Endothelial cell of umbilical vein (primary cell): ENCODE results near the gene CSMD2. TPM values are rescaled to one million over a fixed set of nuclear protein-coding genes. Genes with fewer than 3 reads are reported as not detected.

ENCODE experiments used
- BruUV-seq: library from RNA; stranded (reverse); fragments of 400-500 nt; replicated peaks from 2 replicates; lab custom pipeline; 2021; lab: Mats Ljungman, UMichigan
- CTCF ChIA-PET: fragments of 300-600, 350-600 bp; sonication (Branson Sonifier 250); formaldehyde crosslinking; loops from one replicate; lab custom pipeline; 2021; ENCODE audit warnings: antibody characterized with exemption, inconsistent platforms; lab: Charles Lee
- POLR2A ChIA-PET: fragments of 300-600, 350-600 bp; sonication (Branson Sonifier 250); formaldehyde crosslinking; loops from one replicate; lab custom pipeline; 2021; ENCODE audit warnings: antibody characterized with exemption, inconsistent platforms; lab: Charles Lee
- DNase-seq: peaks from one replicate; pipeline ENCODE4 v3.0.0-alpha.2; 2011; ENCODE audit warnings: low read depth, low spot score
- FAIRE-seq: peaks from 2 replicates; lab custom pipeline; 2011; peaks lifted over from hg19 to GRCh38; lab: Jason Lieb, UNC
- H2AFZ ChIP-seq: 2 replicates; pipeline ENCODE4 v1.6.0; 2012; ENCODE audit warnings: low read depth, low read length, control low read depth, inconsistent platforms
- H3K27ac ChIP-seq: 2 replicates; pipeline ENCODE4 v1.5.1; 2011; ENCODE audit warnings: low read depth, mild to moderate bottlenecking, control low read depth, low read length, moderate library complexity; ENCODE audit not compliant: insufficient read depth
- H3K27me3 ChIP-seq, 2 experiments: 2 replicates each; pipeline versions ENCODE4 v1.6.0 to v1.6.1; 2011; ENCODE audit warnings: low read length in 2 of 2, mixed read lengths in 1 of 2; ENCODE audit not compliant: control insufficient read depth in 2 of 2, insufficient read depth in 2 of 2
- H3K36me3 ChIP-seq, 2 experiments: 2 replicates in 1 of 2; 3 replicates in 1 of 2; pipeline ENCODE4 v1.5.1; 2011; ENCODE audit warnings: low read length in 2 of 2, mild to moderate bottlenecking in 1 of 2, moderate library complexity in 1 of 2; ENCODE audit not compliant: control insufficient read depth in 2 of 2, insufficient read depth in 2 of 2; ENCODE audit errors: extremely low read depth in 1 of 2
- H3K4me1 ChIP-seq: 3 replicates; pipeline ENCODE4 v1.5.1; 2011; ENCODE audit warnings: mild to moderate bottlenecking, low read length; ENCODE audit not compliant: control insufficient read depth, insufficient read depth; ENCODE audit errors: extremely low read depth
- H3K4me2 ChIP-seq: 2 replicates; pipeline ENCODE4 v1.6.1; 2011; ENCODE audit warnings: low read length, control low read depth, mixed read lengths; ENCODE audit not compliant: insufficient read depth
- H3K4me3 ChIP-seq, 3 experiments: fragments of 200-600 bp in 1 of 3; sonication (generic), shearing (Covaris generic) in 1 of 3; replicated peaks in 1 of 3; 2 replicates each; pipeline ENCODE4 v1.5.1; 2011 to 2016; ENCODE audit warnings: control low read depth in 3 of 3, low read length in 3 of 3, mild to moderate bottlenecking in 2 of 3, inconsistent platforms in 1 of 3, low read depth in 1 of 3, moderate library complexity in 1 of 3; ENCODE audit not compliant: insufficient read depth in 1 of 3
- H3K79me2 ChIP-seq: 2 replicates; pipeline ENCODE4 v1.6.0; 2012; ENCODE audit warnings: low read length, inconsistent platforms; ENCODE audit not compliant: control insufficient read depth, insufficient read depth
- H3K9ac ChIP-seq: replicated peaks from 2 replicates; pipeline ENCODE3; 2011; ENCODE audit warnings: low read length, control low read depth; ENCODE audit not compliant: insufficient read depth; ENCODE audit errors: extremely low read depth
- H3K9me1 ChIP-seq: replicated peaks from 3 replicates; pipeline ENCODE4 v1.6.0; 2011; ENCODE audit warnings: mild to moderate bottlenecking, low read length; ENCODE audit not compliant: control insufficient read depth, insufficient read depth; ENCODE audit errors: extremely low read depth
- H3K9me3 ChIP-seq: replicated peaks from 2 replicates; pipeline ENCODE4 v1.5.1; 2012; ENCODE audit warnings: low read length, inconsistent platforms; ENCODE audit not compliant: control insufficient read depth, insufficient read depth
- H4K20me1 ChIP-seq: replicated peaks from 2 replicates; pipeline ENCODE3; 2011; ENCODE audit warnings: mild to moderate bottlenecking, low read length; ENCODE audit not compliant: control insufficient read depth, insufficient read depth; ENCODE audit errors: extremely low read depth
- EZH2 ChIP-seq: IDR thresholded peaks from 2 replicates; pipeline ENCODE4 v1.6.1; 2012; ENCODE audit warnings: borderline replicate concordance, low read depth, mild to moderate bottlenecking, moderate library complexity, low read length, inconsistent platforms; ENCODE audit not compliant: severe bottlenecking
- FOS ChIP-seq: IDR thresholded peaks from 2 replicates; pipeline ENCODE4 v1.6.1; 2011; ENCODE audit warnings: mild to moderate bottlenecking, low read length, moderate library complexity, borderline replicate concordance; ENCODE audit not compliant: insufficient read depth
- GATA2 ChIP-seq: IDR thresholded peaks from 2 replicates; pipeline ENCODE4 v1.7.0; 2011; ENCODE audit warnings: low read depth, mild to moderate bottlenecking, moderate library complexity, mixed read lengths, low read length; ENCODE audit not compliant: insufficient read length, insufficient read depth
- JUN ChIP-seq: IDR thresholded peaks from 2 replicates; pipeline ENCODE4 v1.6.1; 2011; ENCODE audit warnings: borderline replicate concordance, low read depth; ENCODE audit not compliant: insufficient read length, insufficient read depth
- MAX ChIP-seq: IDR thresholded peaks from 2 replicates; pipeline ENCODE4 v1.6.1; 2011; ENCODE audit not compliant: insufficient read depth, insufficient read length
- MYC ChIP-seq: IDR thresholded peaks from one replicate; pipeline ENCODE4 v1.6.1; 2011; ENCODE audit warnings: mild to moderate bottlenecking, low read depth, low read length
- POLR2A ChIP-seq: IDR thresholded peaks from 2 replicates; pipeline ENCODE4 v1.6.1; 2012; ENCODE audit warnings: low read depth, mild to moderate bottlenecking, control low read depth, low read length
- POLR2AphosphoS5 ChIP-seq: IDR thresholded peaks from 2 replicates; pipeline ENCODE4 v1.6.1; 2012; ENCODE audit warnings: low read depth, mild to moderate bottlenecking, control low read depth, low read length, moderate library complexity; ENCODE audit not compliant: insufficient read depth
- dilution Hi-C: fragments of 300-500 bp; cut with MboI; formaldehyde crosslinking; loops from one replicate; pipeline ENCODE4 v1.15.0; 2019; ENCODE audit warnings: low sequenced_read_pairs; ENCODE audit not compliant: extremely low pct_ligation_motif_present
- intact Hi-C: fragments of 100-400 bp; cut with micrococcal nuclease; formaldehyde crosslinking; loops from one replicate; pipeline ENCODE4 v1.10.0; 2022
- polyA plus RNA-seq, 4 experiments: library from polyadenylated mRNA; depleted of rRNA in 3 of 4; stranded (reverse) in 3 of 4; unstranded in 1 of 4; fragments of >200 nt; gene quantifications; 2 replicates each; pipeline versions ENCODE4 v1.2.1 to v1.2.3, GENCODE V29; 2011 to 2012; ENCODE audit warnings: missing spikeins in 1 of 4
- total RNA-seq: library from RNA; stranded (reverse); gene quantifications from 2 replicates; pipeline ENCODE4 v1.2.3, GENCODE V29; 2021
- TF ChIP-seq, protein P1 (sequence below), 2 donors: IDR thresholded peaks; 1 replicate in 1 of 2; 2 replicates in 1 of 2; pipeline ENCODE4 v1.5.1; 2011; ENCODE audit warnings: low read length in 2 of 2, mild to moderate bottlenecking in 2 of 2, moderate library complexity in 2 of 2, control low read depth in 1 of 2, inconsistent platforms in 1 of 2, low read depth in 1 of 2; ENCODE audit not compliant: insufficient read depth in 1 of 2; ENCODE audit errors: extremely low read depth in 1 of 2

The CSMD2 gene
- total and polyA plus RNA-seq, 2 donors (not counting 3 experiments of a cell fraction or from before 2014, with no cell fraction given) = under 0.01 TPM; not detected in 1

DNA sequence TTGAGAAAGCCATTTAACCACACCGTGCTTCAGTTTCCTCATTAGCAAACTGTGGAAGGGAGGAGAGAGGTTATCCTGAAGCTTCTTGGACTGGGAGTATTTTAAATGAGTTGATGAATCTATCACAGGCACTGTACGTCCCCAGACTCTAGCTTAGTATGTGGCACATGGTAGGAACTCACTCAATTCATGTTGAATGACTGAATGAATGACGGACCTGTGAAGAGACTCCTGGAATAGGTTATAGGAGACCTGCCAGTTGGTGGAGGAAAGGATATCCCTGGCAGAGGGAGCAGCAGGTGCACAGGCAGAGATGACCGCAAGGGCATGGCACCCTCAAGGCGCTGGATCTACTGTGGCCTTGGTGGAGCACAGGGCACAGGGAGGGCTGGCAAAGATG, 182.6 kb downstream of the CSMD2 start:
- H3K27me3 ChIP-seq = no peaks in the 10 kb centered on the region
- BruUV-seq = no TSS peak
- no peak overlapping the region for H2AFZ ChIP-seq
- dilution Hi-C loops (no loop called here), intact Hi-C loops (no loop called here)
- no peak for DNase-seq
- H3K4me3 ChIP-seq = no peak overlapping the region
- H3K79me2 ChIP-seq = no peaks in the 10 kb centered on the region
- no peak overlapping the region for H3K4me2 ChIP-seq
- peaks cover 8% of the 10 kb centered on the region for H3K9me3 ChIP-seq
- ChIA-PET POLR2A (no interaction called here), CTCF (no interaction called here)
- no peaks in the 10 kb centered on the region for H3K4me1 ChIP-seq
- H3K27ac ChIP-seq = no peak overlapping the region
- H4K20me1 ChIP-seq = no peaks in the 10 kb centered on the region
- TF ChIP-seq POLR2AphosphoS5 (no peak), EZH2 (no peak), JUN (no peak), POLR2A (no peak), GATA2 (no peak), FOS (no peak), MAX (no peak), MYC (no peak)
- TF ChIP-seq, protein P1, sequence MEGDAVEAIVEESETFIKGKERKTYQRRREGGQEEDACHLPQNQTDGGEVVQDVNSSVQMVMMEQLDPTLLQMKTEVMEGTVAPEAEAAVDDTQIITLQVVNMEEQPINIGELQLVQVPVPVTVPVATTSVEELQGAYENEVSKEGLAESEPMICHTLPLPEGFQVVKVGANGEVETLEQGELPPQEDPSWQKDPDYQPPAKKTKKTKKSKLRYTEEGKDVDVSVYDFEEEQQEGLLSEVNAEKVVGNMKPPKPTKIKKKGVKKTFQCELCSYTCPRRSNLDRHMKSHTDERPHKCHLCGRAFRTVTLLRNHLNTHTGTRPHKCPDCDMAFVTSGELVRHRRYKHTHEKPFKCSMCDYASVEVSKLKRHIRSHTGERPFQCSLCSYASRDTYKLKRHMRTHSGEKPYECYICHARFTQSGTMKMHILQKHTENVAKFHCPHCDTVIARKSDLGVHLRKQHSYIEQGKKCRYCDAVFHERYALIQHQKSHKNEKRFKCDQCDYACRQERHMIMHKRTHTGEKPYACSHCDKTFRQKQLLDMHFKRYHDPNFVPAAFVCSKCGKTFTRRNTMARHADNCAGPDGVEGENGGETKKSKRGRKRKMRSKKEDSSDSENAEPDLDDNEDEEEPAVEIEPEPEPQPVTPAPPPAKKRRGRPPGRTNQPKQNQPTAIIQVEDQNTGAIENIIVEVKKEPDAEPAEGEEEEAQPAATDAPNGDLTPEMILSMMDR (IDR thresholded peaks at IDR 0.05; ENCODE audit: extremely low read depth in 1 of 2, insufficient read depth in 1 of 2, low read depth in 1 of 2, low read length in 2 of 2) = no peak
- H3K9ac ChIP-seq = no peak overlapping the region
- FAIRE-seq = no peak
- no peaks in the 10 kb centered on the region for H3K36me3 ChIP-seq
- H3K9me1 ChIP-seq = no peaks in the 10 kb centered on the region
